ENCODE results near the gene BICDL1. TPM values are rescaled to one million over a fixed set of nuclear protein-coding genes. Genes with fewer than 3 reads are reported as not detected.

The BICDL1 gene
- polyA plus RNA-seq, 1 of the 3 experiments (the other 2 are of a cell fraction) = 0.35 TPM

DNA sequence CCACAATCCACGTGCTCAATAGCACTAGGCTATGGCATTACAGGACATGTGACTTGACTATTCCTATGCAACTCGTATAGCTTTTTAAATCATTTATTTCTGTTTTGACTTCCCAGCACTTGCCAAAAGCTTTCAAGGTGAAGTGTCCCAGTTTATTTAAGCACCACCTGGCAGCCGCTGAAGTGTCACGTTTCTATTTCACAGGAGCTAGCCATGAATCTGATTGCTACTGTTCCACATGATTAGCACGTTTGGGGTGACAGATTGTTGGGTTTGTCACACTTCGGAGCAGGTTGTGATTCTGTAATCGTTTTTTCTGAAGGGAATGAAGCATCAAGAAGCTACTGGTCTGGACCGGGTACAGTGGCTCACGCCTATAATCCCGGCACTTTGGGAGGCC lies 39.9 kb upstream of the BICDL1 start:
- Histone ChIP-seq H3K9me2 (no peaks in the 10 kb centered on the region), H3K4me3 (ENCODE audit: low read depth in 2 of 2, low read length in 1 of 2) (no peak overlapping the region), H3K9me3 (no peaks in the 10 kb centered on the region), H3F3A (replicated peaks; ENCODE audit: insufficient read depth) (no peaks in the 10 kb centered on the region), H3K9ac (no peak overlapping the region), H2AFZ (ENCODE audit: low read depth) (no peak overlapping the region), H3K79me2 (ENCODE audit: insufficient read depth) (no peaks in the 10 kb centered on the region), H3K36me3 (replicated peaks in 1 of 2; ENCODE audit: control insufficient read depth in 1 of 2, insufficient read depth in 2 of 2, low read length in 1 of 2) (no peaks in the 10 kb centered on the region), H3K27ac (ENCODE audit: low read depth in 2 of 2, low read length in 1 of 2) (no peak overlapping the region), H4K20me1 (ENCODE audit: insufficient read depth) (no peaks in the 10 kb centered on the region), H3K4me2 (no peak overlapping the region), H3K27me3 (ENCODE audit: insufficient read depth) (peaks cover 8% of the 10 kb centered on the region; the same call in 1 of the 2 replicates), H3K4me1 (ENCODE audit: control insufficient read depth in 1 of 2, insufficient read depth in 2 of 2, low read depth in 1 of 2, low read length in 1 of 2) (no peaks in the 10 kb centered on the region)
- no peak for TF ChIP-seq FOSL2 (IDR thresholded peaks at IDR 0.05; ENCODE audit: borderline replicate concordance, low read depth)
- TF ChIP-seq EP300 (IDR thresholded peaks at IDR 0.05; ENCODE audit: borderline replicate concordance in 1 of 2, low read depth in 1 of 2, low read length in 1 of 2) = no peak
- no peak for TF ChIP-seq RXRA (IDR thresholded peaks at IDR 0.05; ENCODE audit: borderline replicate concordance, low read depth)
- no peak for TF ChIP-seq TCF12 (IDR thresholded peaks at IDR 0.05)
- no peak for TF ChIP-seq CHD2 (IDR thresholded peaks at IDR 0.05; ENCODE audit: low read length, partially characterized antibody)
- TF ChIP-seq GATA2 (CRISPR knock-in tag; IDR thresholded peaks at IDR 0.05) = no peak
- TF ChIP-seq, protein P1, sequence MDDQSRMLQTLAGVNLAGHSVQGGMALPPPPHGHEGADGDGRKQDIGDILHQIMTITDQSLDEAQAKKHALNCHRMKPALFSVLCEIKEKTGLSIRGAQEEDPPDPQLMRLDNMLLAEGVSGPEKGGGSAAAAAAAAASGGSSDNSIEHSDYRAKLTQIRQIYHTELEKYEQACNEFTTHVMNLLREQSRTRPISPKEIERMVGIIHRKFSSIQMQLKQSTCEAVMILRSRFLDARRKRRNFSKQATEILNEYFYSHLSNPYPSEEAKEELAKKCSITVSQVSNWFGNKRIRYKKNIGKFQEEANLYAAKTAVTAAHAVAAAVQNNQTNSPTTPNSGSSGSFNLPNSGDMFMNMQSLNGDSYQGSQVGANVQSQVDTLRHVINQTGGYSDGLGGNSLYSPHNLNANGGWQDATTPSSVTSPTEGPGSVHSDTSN (IDR thresholded peaks at IDR 0.05) = no peak
- TF ChIP-seq, protein P2, sequence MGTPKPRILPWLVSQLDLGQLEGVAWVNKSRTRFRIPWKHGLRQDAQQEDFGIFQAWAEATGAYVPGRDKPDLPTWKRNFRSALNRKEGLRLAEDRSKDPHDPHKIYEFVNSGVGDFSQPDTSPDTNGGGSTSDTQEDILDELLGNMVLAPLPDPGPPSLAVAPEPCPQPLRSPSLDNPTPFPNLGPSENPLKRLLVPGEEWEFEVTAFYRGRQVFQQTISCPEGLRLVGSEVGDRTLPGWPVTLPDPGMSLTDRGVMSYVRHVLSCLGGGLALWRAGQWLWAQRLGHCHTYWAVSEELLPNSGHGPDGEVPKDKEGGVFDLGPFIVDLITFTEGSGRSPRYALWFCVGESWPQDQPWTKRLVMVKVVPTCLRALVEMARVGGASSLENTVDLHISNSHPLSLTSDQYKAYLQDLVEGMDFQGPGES (IDR thresholded peaks at IDR 0.05; ENCODE audit: low read depth, low read length) = no peak
- TF ChIP-seq TEAD4 (IDR thresholded peaks at IDR 0.05; ENCODE audit: borderline replicate concordance, insufficient read depth) = no peak
- no peak for TF ChIP-seq NRF1 (IDR thresholded peaks at IDR 0.05; ENCODE audit: low read depth, low read length)
- TF ChIP-seq NFIC (IDR thresholded peaks at IDR 0.05; ENCODE audit: borderline replicate concordance) = no peak
- TF ChIP-seq MXI1 (IDR thresholded peaks at IDR 0.05; ENCODE audit: low read depth, low read length) = no peak
- no peak for TF ChIP-seq RAD21 (IDR thresholded peaks at IDR 0.05; ENCODE audit: low read length)
- TF ChIP-seq, protein P3, sequence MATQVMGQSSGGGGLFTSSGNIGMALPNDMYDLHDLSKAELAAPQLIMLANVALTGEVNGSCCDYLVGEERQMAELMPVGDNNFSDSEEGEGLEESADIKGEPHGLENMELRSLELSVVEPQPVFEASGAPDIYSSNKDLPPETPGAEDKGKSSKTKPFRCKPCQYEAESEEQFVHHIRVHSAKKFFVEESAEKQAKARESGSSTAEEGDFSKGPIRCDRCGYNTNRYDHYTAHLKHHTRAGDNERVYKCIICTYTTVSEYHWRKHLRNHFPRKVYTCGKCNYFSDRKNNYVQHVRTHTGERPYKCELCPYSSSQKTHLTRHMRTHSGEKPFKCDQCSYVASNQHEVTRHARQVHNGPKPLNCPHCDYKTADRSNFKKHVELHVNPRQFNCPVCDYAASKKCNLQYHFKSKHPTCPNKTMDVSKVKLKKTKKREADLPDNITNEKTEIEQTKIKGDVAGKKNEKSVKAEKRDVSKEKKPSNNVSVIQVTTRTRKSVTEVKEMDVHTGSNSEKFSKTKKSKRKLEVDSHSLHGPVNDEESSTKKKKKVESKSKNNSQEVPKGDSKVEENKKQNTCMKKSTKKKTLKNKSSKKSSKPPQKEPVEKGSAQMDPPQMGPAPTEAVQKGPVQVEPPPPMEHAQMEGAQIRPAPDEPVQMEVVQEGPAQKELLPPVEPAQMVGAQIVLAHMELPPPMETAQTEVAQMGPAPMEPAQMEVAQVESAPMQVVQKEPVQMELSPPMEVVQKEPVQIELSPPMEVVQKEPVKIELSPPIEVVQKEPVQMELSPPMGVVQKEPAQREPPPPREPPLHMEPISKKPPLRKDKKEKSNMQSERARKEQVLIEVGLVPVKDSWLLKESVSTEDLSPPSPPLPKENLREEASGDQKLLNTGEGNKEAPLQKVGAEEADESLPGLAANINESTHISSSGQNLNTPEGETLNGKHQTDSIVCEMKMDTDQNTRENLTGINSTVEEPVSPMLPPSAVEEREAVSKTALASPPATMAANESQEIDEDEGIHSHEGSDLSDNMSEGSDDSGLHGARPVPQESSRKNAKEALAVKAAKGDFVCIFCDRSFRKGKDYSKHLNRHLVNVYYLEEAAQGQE (IDR thresholded peaks at IDR 0.05; ENCODE audit: low read depth, low read length) = no peak
- no peak for TF ChIP-seq TAF1 (IDR thresholded peaks at IDR 0.05; ENCODE audit: borderline replicate concordance, low read depth, low read length)
- TF ChIP-seq YY1 (IDR thresholded peaks at IDR 0.05; ENCODE audit: low read depth) = no peak
- TF ChIP-seq SMC3 (IDR thresholded peaks at IDR 0.05; ENCODE audit: low read depth, low read length) = no peak
- TF ChIP-seq, protein P4, sequence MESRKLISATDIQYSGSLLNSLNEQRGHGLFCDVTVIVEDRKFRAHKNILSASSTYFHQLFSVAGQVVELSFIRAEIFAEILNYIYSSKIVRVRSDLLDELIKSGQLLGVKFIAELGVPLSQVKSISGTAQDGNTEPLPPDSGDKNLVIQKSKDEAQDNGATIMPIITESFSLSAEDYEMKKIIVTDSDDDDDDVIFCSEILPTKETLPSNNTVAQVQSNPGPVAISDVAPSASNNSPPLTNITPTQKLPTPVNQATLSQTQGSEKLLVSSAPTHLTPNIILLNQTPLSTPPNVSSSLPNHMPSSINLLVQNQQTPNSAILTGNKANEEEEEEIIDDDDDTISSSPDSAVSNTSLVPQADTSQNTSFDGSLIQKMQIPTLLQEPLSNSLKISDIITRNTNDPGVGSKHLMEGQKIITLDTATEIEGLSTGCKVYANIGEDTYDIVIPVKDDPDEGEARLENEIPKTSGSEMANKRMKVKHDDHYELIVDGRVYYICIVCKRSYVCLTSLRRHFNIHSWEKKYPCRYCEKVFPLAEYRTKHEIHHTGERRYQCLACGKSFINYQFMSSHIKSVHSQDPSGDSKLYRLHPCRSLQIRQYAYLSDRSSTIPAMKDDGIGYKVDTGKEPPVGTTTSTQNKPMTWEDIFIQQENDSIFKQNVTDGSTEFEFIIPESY (IDR thresholded peaks at IDR 0.05; ENCODE audit: borderline replicate concordance, low read depth) = no peak
- no peak for TF ChIP-seq POLR2AphosphoS5 (IDR thresholded peaks at IDR 0.05; ENCODE audit: low read depth, low read length)
- TF ChIP-seq GABPA (IDR thresholded peaks at IDR 0.05; ENCODE audit: low read depth) = no peak
- no peak for DNase-seq
- ChIA-PET CTCF (interaction anchor here (1.4 to 2.3 kb wide), 2 partner anchors 10 to 290 kb away, joined by 4 to 7 read pairs; no protein-coding TSS in a partner anchor), POLR2A (no interaction called here)
- 49% methylated on average over 10 of the region's 10 CpGs for WGBS (ENCODE audit: low lambda C conversion rate)
